NCI-H2227 treated with DMSO at 0.1 percent for 48 hours (cell line): ENCODE measurements around the gene C13orf46.
"Not testable (repeated sequence)": the region's sequence is repeated elsewhere in the genome, so short reads cannot be mapped to it uniquely, and the experiment has no call there.

Experiments used
- DNase-seq: peaks from one replicate; lab custom pipeline; 2025; lab: John Stamatoyannopoulos, UW

C13orf46 gene

DNA sequence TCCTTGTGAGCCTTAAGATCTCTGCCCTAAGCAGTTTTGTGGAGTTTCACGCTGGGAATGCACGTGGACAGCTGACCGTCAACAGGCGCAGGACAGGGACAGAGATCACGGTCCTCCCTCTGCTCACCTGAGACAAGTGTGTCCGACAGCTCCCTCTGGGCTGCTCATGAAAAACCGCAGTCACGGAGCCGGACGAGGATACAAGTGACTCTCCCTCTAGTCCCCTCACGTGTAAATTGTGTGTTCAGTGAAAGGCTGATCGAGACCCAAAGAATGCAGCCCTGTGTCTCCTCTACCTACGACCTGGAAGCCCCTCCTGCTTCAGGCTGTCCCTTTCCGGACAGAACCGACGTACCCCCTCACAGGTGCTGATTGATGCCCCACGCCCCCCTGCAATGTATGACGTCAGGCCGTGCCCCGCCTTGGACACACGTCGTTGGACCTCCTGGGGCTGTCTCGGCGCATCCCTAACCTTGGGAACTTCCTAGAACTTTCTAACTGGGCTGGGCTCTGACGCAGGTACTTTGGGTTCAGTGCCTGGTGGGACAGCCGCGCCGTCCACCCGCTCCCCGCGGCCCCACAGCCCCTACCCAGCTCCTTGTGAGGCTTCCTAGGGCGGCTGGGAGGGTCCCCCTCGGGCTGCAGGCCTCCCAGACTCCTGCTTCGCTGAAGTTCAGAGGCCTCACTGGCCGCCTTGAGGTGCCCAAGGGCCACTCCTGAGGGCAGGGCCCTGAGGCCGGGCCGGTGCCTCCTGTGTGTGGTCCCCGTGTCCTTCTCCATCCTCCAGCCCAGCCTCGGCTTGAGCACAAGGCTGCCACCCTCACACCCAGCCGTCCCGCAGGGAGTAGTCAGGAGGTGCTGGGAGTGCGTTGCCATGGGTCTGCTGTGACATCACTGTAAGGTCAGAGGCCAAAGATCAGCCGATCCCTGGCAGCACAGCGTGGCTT is at the start of gene C13orf46:
Gene C13orf46 (minus strand): TSS at position 859 of the 947 bp plus-strand sequence. CDS start 79 bp downstream, at position 780.
- no peak for DNase-seq

DNA sequence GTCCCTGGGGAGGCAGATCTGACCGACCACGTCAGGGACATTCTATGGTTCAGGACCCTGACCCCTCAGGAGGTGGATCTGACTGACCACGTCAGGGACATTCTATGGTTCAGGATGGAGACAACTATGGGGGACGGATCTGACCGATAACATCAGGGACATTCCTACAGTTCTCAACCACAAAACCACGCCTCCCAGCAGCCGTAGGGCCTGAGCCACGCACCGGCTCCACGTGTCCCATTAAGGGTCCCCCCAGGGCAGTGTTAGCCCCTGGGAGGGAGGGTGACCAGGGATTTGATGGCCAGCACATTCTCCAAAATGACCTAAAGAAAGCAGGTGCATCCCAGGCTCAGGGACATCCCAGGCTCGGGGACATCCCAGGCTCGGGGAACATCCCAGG is 49.0 kb upstream of the C13orf46 start:
- no peak for DNase-seq

GRCh38 chr13:114022309-114022669 is 48.4 kb upstream of the C13orf46 start:
- DNase-seq: no peak

- no peak for DNase-seq
Measured at GRCh38 chr13:114021464-114022308, 47.8 kb upstream of the C13orf46 start.

DNA sequence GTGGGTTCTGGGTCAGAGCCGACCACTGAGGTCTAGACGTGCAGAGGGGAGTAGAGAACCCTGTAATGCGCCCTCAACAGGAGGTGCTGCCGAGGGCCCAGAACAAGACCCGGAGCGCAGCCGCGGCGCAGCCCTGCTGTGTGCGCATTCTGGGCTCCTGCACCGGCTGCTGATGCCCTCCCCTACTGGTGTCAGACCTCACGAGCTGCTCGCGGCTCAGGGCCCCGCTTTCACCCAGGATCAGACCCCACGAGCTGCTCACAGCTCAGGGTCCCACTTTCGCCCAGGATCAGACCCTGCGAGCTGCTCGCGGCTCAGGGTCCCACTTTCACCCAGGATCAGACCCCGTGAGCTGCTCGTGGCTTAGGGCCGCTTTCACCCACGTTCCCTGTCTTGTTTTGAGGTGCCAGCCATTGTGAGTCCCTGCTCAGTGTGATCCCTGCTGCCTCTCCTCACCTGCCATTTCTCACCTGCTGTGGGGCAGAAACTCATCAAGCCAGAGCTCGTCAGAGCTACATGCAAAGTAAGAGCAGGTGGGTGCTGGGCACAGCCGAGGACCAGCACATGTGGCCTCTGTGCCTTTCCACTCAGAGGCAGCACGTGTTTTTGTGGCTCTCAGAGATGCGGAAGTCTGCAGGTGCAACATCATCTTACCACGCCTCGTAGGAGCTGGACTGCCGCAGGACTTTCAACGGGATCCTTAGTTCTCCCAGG is 47.0 kb upstream of the C13orf46 start:
- DNase-seq: no peak

- DNase-seq: not testable (repeated sequence)
Measured at GRCh38 chr13:114020134-114020533, 46.3 kb upstream of the C13orf46 start.

GRCh38 chr13:114019367-114019766 is 45.5 kb upstream of the C13orf46 start:
- DNase-seq: no peak

DNA sequence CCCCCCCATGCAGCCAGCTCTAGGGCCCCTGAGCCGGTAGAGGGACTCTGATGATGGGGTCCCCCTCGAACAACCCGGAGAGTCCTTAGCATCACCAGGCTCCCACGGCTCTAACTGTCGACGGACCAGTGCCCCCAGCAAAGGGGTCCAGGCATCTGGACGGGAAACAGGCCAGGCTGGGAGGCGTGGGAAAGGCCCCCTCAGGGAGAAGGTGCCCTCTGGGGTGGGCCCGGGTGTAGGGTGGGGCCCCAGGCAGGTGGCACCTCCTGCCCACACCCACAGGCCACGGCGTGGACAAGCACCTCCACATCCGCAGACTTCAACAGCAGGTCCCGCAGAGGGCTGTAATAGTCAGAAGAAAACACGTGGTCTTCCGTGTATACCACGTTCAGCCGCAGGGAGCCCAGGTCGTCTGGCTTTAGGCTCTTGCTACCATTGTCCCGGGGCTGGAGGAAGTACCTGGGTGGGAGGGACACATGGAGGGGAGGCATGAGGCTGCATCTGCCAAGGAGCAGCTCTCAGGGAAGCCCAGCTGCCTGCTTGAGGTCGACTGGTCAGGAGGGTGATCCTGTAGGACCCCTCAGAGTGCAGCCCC is 44.7 kb upstream of the C13orf46 start:
- DNase-seq: no peak

DNA sequence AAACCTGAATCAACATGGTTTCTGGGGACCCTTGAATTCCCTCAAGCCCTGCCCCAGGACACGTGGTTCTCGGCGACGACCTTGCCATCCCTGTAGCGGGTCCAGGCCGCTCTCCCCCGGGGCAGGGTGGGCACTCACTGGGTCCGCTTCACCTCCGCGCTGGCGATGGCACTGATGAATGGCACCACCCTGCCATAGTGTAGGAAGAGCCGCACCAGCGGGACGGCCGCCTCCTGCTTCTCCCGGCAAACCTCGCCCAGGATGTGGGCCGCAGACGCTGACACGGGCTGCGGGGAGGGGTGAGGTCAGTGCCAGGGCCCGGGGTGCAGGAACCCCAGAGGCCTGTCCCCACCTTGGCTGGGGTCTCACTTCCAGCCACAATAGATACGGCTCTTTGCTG is 44.1 kb upstream of the C13orf46 start:
- DNase-seq: no peak

DNA sequence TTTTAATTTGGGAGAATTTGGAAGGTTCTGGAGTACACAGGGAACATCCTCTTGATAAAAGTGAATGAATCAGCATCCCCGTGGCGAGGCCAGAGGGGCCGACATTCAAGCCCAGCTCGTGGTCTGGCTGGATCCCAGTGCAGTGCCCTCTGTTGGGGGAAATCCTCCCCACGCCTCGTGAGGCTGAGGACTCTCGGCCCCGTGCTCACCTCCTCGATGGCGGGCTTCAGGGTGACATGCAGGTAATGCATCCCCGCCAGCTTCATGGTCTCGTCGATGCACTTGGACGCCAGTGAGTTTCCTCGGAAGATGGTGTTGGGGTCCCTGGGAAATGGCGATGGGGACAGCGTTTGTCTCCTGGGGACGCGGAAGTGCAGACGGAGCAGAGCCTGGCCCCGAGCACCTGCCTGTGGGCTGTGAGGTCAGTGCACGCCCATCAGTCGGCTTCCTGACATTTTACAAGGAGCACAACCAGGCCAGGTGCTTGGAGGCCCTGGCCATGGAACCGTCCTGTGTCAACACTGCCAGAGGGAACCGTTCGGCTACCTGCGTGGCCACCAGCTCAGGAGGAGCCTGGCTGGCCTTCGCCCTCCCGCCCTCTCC is 43.3 kb upstream of the C13orf46 start:
- DNase-seq: no peak

GRCh38 chr13:114016321-114017027 is 42.6 kb upstream of the C13orf46 start:
- DNase-seq: no peak

- no peak for DNase-seq
Measured at GRCh38 chr13:114015969-114016295, 42.1 kb upstream of the C13orf46 start.

DNA sequence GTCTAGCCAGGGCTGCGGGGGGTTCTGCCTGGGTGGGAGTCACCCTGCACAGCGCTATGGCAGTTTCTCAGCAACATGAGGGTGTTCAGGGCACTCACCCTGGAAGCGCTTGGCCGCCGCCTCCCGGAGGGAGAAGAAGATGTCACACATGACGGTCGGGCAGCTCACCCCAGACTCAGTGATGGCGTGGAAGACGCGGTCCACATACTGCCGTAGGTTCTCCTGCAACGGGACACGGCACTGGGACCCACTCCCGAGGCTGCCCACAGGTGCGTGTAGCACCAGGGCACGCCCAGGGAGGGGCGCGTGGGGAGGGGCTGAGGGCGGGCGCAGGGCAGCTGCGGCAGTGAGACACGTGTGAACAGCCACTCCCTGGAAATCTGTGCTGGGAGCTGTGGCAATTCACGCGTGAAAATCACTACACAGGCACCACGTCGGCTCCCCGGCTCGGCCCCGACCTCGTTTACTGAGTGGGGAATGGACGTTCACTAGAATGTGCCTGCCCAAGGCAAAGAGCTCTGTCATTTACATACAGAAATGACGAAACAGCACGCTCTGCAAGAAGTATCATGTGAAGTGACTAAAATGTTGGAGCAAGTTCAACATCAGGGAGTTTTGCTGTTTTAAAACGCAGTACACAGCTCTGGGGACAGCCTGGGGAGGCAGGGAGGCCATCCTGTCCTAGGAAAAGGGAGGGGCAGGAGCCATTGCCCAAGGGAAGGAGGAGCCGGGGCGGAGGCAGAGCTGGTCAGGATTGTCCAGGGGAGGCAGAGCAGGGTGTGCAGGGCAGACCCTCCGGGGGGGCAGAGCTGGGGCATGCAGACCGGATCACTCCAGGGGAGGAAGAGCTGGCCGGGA is 41.5 kb upstream of the C13orf46 start:
- DNase-seq: no peak

DNA sequence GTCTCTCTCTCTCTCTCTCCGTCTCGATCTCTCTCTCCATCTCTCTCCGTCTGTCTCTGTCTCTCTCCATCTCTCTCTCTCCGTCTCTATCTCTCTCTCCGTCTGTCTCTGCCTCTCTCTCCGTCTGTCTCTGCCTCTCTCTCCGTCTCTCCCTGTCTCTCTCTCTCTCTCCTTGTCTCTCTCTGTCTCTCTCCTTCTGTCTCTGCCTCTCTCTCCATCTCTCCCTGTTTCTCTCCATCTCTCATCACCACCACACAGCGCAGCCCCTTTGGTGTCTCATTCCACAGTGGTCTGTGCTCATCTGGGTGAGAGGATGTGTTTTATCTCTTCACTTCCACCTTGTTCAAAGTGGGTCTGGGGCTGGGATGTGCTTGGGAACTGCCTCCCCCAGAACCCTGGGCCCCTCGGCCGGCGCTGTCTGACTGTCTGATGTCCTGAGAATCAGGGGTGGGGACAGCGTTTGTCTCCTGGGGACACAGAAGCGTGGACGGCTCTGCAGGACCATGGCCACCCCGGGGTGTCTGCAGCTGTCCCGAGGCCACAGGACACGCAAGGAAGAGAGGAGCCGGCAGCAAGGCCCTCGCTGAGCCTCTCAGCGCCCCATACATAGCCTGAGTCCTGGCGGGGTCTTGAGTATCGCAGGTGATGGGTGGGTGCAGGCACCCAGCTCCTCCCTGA is 40.2 kb upstream of the C13orf46 start:
- no peak for DNase-seq

DNA sequence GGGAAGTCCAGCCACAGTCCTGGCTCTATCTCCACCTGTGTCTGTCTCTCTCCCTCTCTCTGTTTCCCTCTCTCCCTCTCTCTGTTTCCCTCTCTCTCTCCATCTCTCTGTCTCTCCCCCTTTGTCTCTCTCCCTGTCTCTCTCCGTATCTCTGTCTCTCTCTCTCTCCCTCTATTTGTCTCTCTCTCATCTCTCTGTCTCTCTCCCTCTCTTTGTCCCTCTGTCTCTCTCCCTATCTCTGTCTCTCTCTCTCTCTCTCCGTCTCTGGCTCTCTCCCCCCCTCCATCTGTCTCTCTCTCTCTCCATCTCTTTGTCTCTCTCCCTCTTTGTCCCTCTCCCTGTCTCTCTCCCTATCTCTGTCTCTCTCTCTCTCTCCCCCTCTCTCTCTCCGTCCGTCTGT is 39.5 kb upstream of the C13orf46 start:
- DNase-seq: no peak

DNA sequence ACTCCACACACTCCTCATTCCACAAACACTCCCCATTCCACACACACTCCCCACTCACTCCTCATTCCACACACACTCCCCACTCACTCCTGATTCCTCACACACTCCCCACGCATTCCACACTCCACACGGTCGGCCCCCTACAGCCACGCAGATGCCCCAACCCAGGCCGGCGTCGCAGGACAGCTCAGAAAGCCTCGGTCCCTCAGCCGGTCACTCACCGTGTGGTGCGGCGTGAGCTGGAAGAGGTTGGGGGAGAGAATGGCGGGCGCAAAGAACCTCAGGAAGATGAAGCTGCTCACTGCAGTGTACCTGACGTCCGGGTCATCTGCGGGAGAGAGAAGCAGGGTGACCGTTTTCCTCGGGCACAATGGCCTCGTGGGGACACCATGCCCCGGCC is 39.0 kb upstream of the C13orf46 start:
- DNase-seq: no peak

DNA sequence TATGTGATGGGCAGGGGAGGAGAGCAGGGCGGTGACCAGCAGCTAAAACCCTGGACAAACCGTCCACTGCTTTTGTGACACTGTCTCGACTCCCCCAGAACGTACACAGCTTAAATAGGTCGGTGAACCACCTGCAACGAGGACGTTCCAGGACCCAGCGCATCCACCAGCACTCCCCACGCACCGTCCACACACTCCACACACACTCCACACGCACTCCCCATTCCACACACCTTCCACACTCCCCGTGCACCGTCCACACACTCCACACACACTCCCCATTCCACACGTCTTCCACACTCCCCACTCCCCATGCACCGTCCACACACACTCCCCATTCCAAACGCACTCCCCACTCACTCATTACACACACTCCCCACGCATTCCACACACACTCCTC is 38.3 kb upstream of the C13orf46 start:
- no peak for DNase-seq

GRCh38 chr13:114011226-114011625 is 37.4 kb upstream of the C13orf46 start:
- no peak for DNase-seq

- DNase-seq: no peak
Measured at GRCh38 chr13:114010401-114011101, 36.7 kb upstream of the C13orf46 start.
